Endodermal cell (in vitro differentiated cells): ENCODE measurements around the gene GPR62. TPM values are rescaled to one million over a fixed set of nuclear protein-coding genes. Genes with fewer than 3 reads are reported as not detected.

Experiments
- DNase-seq: peaks from one replicate; pipeline ENCODE4 v3.0.0-alpha.2; 2017
- H3K27ac ChIP-seq: 2 replicates; pipeline ENCODE4 v1.5.1; 2013; ENCODE audit warnings: mild to moderate bottlenecking, low read depth, low read length, moderate library complexity
- H3K27me3 ChIP-seq: 2 replicates; pipeline ENCODE4 v1.6.1; 2013; ENCODE audit warnings: mild to moderate bottlenecking, low read length, moderate library complexity; ENCODE audit not compliant: insufficient read depth, control insufficient read depth, poor library complexity, severe bottlenecking
- H3K36me3 ChIP-seq: 2 replicates; pipeline ENCODE4 v1.7.0; 2013; ENCODE audit warnings: mild to moderate bottlenecking, low read length, moderate library complexity; ENCODE audit not compliant: control insufficient read depth, insufficient read depth
- H3K4me1 ChIP-seq: one replicate; pipeline ENCODE4 v1.7.0; 2013; ENCODE audit warnings: low read length; ENCODE audit not compliant: control insufficient read depth, insufficient read depth
- H3K4me3 ChIP-seq: 2 replicates; pipeline ENCODE4 v1.5.1; 2013; ENCODE audit warnings: mild to moderate bottlenecking, low read length, moderate library complexity
- H3K9ac ChIP-seq: 2 replicates; pipeline ENCODE4 v1.6.1; 2013; ENCODE audit warnings: mild to moderate bottlenecking, low read length, moderate library complexity; ENCODE audit not compliant: poor library complexity, severe bottlenecking; ENCODE audit errors: extremely low read depth
- H3K9me3 ChIP-seq: 2 replicates; pipeline ENCODE4 v1.6.1; 2013; ENCODE audit warnings: mild to moderate bottlenecking, low read length, moderate library complexity; ENCODE audit not compliant: control insufficient read depth
- H3K27ac Mint-ChIP-seq: 2 replicates; pipeline ENCODE4 v1.8.0; 2020; ENCODE audit warnings: mixed read lengths
- H3K27me3 Mint-ChIP-seq: 2 replicates; pipeline ENCODE4 v1.8.0; 2021; ENCODE audit warnings: mild to moderate bottlenecking, mixed read lengths; ENCODE audit not compliant: insufficient read depth
- H3K36me3 Mint-ChIP-seq: 2 replicates; pipeline ENCODE4 v1.8.0; 2020; ENCODE audit warnings: low read depth, mixed read lengths
- H3K4me1 Mint-ChIP-seq: 2 replicates; pipeline ENCODE4 v1.8.0; 2020; ENCODE audit warnings: mixed read lengths
- H3K4me3 Mint-ChIP-seq: 2 replicates; pipeline ENCODE4 v1.8.0; 2020; ENCODE audit warnings: mild to moderate bottlenecking, moderate library complexity, mixed read lengths
- H3K9me3 Mint-ChIP-seq: 2 replicates; pipeline ENCODE4 v1.8.0; 2020; ENCODE audit warnings: mild to moderate bottlenecking, mixed read lengths
- WGBS, 2 experiments: methylation state at CpG; one replicate each; pipeline versions ENCODE4 v1.1.5 to v1.1.7; 2013; ENCODE audit warnings: missing lambda C conversion rate in 2 of 2, mixed read lengths in 1 of 2; ENCODE audit not compliant: insufficient coverage in 1 of 2, insufficient read length in 1 of 2; 5-methylcytosine and 5-hydroxymethylcytosine counted together
- total RNA-seq, 2 donors: library from RNA; stranded (reverse); fragmentation: NEBNext Ultra II Directional in 1 of 2; extraction: Animal tissue kit (Norgen Biotek cat#: 25700) in 1 of 2; gene quantifications; 2 replicates in 1 of 2; 3 replicates in 1 of 2; pipeline ENCODE4 v1.2.1, GENCODE V29; 2021
- TF ChIP-seq, protein P1 (sequence below): fragments of 200-600 bp; sonication (generic); conservative IDR thresholded peaks from 2 replicates; pipeline ENCODE4 v1.5.0; 2021; ENCODE audit warnings: antibody characterized with exemption, mild to moderate bottlenecking

Gene GPR62
- total RNA-seq, 2 donors from 2014 or later: 0.40 to 0.44 TPM

DNA sequence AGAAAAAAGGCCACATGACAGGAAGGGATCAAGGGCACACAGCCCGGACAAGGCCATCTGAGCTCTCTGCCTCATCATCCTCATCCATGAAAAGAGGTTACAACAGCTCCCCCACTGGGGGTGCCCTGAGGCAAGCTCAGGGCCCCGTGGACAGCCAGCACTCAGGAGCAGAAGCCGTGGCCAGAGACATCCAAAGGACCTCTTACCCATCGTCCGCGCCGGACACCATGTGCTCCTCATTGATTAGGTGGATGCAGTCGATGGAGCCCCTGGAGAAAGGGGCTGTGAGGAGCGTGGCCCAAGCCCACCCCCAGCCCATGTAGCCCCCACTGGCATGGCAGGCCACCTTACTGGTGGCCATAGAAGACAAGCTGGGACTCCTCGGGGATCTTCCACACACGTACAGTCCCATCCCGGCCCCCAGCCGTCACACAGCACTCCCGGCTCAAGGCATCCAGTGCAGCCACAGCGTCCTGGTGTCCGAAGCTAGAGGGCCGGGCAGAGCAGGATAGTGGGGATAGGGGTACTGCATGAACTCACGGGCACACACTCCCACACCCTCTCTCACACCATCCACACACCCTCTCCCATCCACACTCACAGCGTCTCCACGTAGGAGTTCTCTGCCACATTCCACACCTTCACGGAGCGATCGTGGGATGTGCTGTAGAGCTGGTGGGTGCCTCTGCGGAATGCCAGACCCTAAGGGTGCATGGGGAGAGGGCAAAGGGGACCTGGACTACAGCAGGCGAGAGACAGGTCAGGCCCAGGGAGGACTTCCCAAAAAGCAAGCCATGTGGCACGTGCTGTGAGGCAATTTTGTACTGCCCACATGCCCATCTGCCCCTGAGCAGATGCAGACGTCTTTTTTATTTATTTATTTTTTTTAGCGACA lies 19.9 kb upstream of the GPR62 start:
- 96 to 97% methylated on average over 13 to 28 of the region's 28 CpGs for WGBS, 2 experiments
- H3K9me3 ChIP-seq: no peaks in the 10 kb centered on the region
- peaks cover 84% of the 10 kb centered on the region for H3K36me3 ChIP-seq
- H3K4me3 ChIP-seq: no peak overlapping the region
- Mint-ChIP-seq H3K4me1 (peaks cover 18% of the 10 kb centered on the region), H3K27me3 (no peaks in the 10 kb centered on the region), H3K9me3 (no peaks in the 10 kb centered on the region), H3K36me3 (peaks cover 83% of the 10 kb centered on the region), H3K27ac (no peak overlapping the region), H3K4me3 (no peak overlapping the region)
- no peak overlapping the region for H3K27ac ChIP-seq
- H3K4me1 ChIP-seq: no peaks in the 10 kb centered on the region
- no peaks in the 10 kb centered on the region for H3K27me3 ChIP-seq
- H3K9ac ChIP-seq: no peak overlapping the region
- no peak for DNase-seq
- TF ChIP-seq, protein P1, sequence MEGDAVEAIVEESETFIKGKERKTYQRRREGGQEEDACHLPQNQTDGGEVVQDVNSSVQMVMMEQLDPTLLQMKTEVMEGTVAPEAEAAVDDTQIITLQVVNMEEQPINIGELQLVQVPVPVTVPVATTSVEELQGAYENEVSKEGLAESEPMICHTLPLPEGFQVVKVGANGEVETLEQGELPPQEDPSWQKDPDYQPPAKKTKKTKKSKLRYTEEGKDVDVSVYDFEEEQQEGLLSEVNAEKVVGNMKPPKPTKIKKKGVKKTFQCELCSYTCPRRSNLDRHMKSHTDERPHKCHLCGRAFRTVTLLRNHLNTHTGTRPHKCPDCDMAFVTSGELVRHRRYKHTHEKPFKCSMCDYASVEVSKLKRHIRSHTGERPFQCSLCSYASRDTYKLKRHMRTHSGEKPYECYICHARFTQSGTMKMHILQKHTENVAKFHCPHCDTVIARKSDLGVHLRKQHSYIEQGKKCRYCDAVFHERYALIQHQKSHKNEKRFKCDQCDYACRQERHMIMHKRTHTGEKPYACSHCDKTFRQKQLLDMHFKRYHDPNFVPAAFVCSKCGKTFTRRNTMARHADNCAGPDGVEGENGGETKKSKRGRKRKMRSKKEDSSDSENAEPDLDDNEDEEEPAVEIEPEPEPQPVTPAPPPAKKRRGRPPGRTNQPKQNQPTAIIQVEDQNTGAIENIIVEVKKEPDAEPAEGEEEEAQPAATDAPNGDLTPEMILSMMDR: no peak

- Histone ChIP-seq H3K9me3 (no peaks in the 10 kb centered on the region), H3K9ac (no peak overlapping the region), H3K4me3 (no peak overlapping the region), H3K4me1 (no peaks in the 10 kb centered on the region), H3K27me3 (no peaks in the 10 kb centered on the region), H3K36me3 (peaks cover 77% of the 10 kb centered on the region), H3K27ac (no peak overlapping the region)
- H3K4me3 Mint-ChIP-seq: no peak overlapping the region
- H3K4me1 Mint-ChIP-seq: peaks cover 27% of the 10 kb centered on the region
- DNase-seq: no peak
- H3K27me3 Mint-ChIP-seq: no peaks in the 10 kb centered on the region
- TF ChIP-seq, protein P1: no peak
- WGBS, 2 experiments: 95 to 96% methylated on average over 14 to 25 of the region's 25 CpGs
- no peaks in the 10 kb centered on the region for H3K9me3 Mint-ChIP-seq
- peaks cover 84% of the 10 kb centered on the region for H3K36me3 Mint-ChIP-seq
- no peak overlapping the region for H3K27ac Mint-ChIP-seq
Observed at GRCh38 chr3:51935886-51936755, 19.1 kb upstream of the GPR62 start.

GRCh38 chr3:51937014-51937413 lies 18.2 kb upstream of the GPR62 start:
- no peaks in the 10 kb centered on the region for H3K9me3 ChIP-seq
- H3K4me3 ChIP-seq: no peak overlapping the region
- no peak for DNase-seq
- H3K27ac Mint-ChIP-seq: no peak overlapping the region
- H3K36me3 Mint-ChIP-seq: peaks cover 76% of the 10 kb centered on the region
- H3K27ac ChIP-seq: no peak overlapping the region
- H3K4me1 Mint-ChIP-seq: peaks cover 28% of the 10 kb centered on the region
- no peak overlapping the region for H3K9ac ChIP-seq
- TF ChIP-seq, protein P1: no peak
- H3K27me3 ChIP-seq: no peaks in the 10 kb centered on the region
- H3K27me3 Mint-ChIP-seq: no peaks in the 10 kb centered on the region
- peaks cover 72% of the 10 kb centered on the region for H3K36me3 ChIP-seq
- H3K9me3 Mint-ChIP-seq: no peaks in the 10 kb centered on the region
- no peak overlapping the region for H3K4me3 Mint-ChIP-seq
- 90 to 96% methylated on average over 7 to 9 of the region's 9 CpGs for WGBS, 2 experiments
- no peaks in the 10 kb centered on the region for H3K4me1 ChIP-seq
